HG03097 (cell line): ENCODE data around the gene ANKRD34C.

Source experiments
- ATAC-seq: cut with Tn5 transposase; IDR thresholded peaks from one replicate; pipeline ENCODE4 v1.9.1; 2021; ENCODE audit not compliant: unreplicated experiment, low FRiP score

Gene ANKRD34C

DNA sequence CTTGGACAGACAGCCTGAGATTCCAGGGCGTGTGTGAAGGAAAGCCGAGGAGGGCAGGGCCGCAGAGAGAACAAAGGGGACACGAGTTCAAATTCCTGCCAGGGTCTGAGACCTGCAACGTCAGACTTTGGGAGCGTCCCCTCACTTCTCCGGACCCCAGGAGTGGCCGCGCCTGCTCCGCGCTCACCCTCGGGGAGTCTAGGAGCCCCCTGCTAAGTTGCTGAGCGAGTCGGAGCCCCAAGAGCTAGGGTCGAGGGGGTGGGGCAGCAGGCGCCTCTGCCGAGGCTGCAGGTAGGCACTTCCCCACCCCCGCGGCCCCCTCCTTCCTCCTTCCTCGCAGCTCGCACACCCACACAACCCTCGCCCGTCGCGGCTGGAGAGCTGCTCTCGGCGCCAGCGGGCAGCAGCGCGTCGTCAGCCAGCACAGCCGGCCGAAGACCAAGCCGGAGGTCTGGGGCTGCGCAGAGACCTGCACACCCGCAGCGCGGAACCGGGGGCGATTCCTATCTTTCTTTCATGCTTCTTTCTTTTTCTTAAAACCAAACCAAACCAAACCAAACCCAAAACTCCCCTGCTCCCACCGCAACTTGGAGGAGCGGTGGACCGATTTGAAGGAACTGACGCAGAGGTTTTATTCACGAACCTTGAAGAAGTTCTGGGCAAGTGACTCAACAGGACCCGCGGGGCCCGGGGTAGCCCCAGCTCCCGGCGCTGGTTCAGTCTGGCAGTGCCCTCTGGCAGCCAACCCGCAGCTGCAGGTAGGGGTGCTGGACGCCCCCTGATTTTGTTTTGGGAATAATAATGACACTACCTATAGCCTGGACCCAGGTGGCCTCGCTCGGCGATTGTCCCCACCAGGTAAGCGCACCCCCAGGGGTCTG, at the start of gene ANKRD34C:
Gene ANKRD34C (plus strand): TSS at position 352 of the 881 bp plus-strand sequence. CDS start 10,563 bp downstream, outside the sequence.
- no peak for ATAC-seq

DNA sequence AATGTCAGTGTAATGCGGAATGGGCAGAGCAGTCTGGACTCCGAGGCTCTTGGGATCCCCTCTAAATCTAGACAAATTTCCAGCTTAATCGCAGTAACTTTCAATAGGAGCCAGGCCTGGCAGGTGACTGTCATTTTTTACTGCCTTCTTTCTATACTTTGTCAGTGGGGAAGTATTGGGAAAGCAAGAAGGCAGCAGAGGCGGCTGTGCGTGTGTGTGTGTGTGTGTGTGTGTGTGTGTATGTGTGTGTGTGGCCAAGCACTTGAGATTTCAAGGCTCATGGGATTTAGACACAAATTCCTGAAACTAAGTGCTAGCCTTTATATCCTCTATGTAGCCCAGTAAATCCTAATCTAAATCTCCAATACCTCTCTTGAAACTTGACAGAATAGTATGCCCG, 49.3 kb upstream of the ANKRD34C start:
- no peak for ATAC-seq

GRCh38 chr15:79240036-79240435, 42.5 kb upstream of the ANKRD34C start:
- ATAC-seq, result no peak

DNA sequence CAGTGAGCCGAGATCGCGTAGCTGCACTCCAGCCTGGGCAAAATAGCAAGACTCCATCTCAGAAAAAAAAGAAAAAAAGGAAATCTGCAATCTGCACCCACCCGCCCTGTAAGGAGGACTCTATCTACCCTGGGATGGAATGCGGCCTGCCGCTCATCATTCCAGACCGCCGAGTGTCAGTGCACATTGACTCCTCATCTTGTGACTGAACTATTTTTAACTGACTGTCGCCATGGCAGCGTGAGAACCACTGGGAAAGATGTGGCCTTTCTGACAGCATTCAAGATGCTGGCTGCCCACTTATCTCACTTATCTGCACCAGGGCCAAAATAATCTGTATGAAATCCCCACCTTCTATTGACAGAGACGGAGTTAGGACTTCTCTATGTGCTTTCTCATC, 38.8 kb upstream of the ANKRD34C start:
- ATAC-seq, result no peak

- ATAC-seq, result no peak
These were observed 37.6 kb upstream of the ANKRD34C start for GRCh38 chr15:79244876-79245275.

GRCh38 chr15:79248183-79248582, 34.3 kb upstream of the ANKRD34C start:
- ATAC-seq, result no peak

DNA sequence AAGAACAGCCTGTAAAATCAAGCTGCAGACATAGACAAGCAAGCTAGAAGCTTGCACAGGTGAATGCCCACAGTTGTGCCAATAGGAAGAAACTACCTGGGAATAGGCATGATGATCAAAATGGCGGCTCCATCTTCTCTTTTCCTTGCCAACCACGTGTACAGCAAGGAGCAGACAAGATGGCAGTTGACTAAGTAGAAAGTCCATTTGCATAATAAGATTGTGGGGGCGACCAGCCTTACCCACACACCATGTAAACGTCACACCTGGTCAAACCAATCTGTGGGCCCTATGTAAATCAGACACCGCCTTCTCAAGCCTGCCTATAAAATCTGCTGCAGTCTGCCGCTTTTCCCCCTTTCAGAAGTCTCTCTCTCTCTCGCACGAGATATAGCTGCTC, 25.1 kb upstream of the ANKRD34C start:
- ATAC-seq, result no peak

DNA sequence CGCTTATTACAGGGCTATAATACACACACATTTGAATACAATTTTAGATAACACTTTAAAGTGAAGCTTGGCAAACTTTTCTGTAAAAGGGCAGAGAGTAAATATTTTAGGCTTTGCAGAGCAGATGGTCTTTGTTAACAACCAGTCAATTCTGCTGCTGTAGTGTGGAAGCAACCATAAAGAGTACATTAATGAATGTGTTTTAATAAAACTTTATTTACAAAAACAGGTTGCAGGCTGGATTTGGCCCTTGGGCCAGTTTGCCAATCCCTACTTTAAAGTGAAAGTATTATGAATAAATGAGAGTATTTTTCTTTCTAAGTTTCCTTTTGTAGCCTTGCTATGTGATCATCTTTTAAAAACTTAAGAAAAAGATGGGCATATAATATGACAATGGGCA, 20.7 kb upstream of the ANKRD34C start:
- no peak for ATAC-seq

GRCh38 chr15:79265167-79265566, 17.4 kb upstream of the ANKRD34C start:
- no peak for ATAC-seq

- ATAC-seq, result no peak
These were observed 16.4 kb upstream of the ANKRD34C start for GRCh38 chr15:79265987-79266579.

DNA sequence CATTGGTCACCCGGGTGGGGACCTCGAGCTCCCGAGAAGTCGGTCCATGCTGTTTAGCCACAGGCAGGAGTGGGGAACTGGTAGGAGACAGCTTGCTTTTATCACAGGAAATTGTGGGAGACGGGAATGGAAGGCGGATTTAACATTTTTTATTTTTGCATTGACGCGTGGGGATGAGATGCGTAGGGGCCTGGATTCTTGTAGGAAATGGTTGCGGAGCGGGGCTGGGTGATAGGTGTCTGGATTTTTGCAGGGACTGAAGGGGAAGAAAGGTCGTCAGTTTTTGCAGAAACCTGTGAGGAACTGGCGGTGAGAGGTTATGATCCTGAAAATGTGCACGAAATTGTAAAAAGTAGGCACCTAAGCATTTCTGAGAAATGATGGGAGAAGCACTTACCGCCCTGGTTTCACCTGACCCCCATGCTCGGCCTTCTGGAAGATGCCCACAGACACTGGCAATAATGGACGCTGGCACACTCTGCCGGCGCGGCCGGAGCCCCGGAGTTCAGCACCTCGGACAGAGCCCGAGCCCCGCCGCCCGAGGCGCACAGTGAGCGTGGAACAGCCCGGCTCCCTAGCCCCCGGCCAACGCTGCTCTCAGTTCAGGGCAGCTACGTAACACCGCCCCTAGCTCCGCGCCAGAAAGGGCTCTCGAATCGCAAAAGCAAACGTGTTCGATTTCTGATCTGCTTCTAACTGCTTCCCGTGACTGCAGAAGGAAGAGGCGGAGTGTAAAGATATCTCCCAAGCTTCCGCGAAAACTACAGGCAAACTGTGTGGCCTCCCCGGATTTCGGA, 928 bp downstream of the ANKRD34C start:
- no peak for ATAC-seq

GRCh38 chr15:79290642-79291275, 8.2 kb downstream of the ANKRD34C start:
- no peak for ATAC-seq

DNA sequence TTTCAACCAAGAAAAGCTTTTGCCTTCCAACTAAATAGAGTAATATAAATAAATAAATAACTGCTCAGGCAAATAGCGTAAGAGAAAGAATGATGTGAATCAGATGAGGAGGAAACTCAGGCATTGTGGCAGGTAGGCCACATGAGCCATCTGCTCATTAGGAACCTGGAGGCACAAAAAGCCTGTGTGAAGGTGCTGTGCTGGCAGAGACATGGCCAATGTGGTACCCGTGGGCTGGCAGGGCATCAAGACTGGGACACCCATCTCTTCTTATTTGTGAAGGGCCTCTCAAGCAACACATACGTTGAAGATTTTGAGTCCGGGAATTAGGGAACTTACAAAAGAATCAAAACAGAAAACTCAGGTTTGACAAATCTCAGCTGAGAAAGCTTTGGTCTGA, 9.5 kb downstream of the ANKRD34C start:
- ATAC-seq, result no peak

- ATAC-seq, result no peak
These were observed 11.6 kb downstream of the ANKRD34C start for GRCh38 chr15:79294075-79294474.

DNA sequence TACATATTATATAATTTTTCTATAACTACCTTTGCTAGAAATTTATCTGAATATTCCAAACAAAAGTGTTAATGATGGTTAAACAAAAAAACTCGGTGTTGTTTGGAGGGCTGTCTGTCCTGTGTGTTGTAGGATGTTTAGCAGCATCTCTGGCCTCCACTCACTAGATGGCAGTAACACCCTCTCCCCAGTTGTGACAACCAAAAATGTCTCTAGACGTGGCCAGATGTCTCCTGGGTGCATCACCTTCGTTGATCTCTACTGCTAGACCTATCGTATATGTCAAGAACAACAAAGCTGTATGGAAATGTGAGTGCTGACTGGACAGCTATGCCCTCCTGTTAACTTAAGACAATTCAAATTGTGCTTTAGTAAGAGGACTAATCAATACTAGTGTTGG, 14.1 kb downstream of the ANKRD34C start:
- ATAC-seq, result no peak

- ATAC-seq, result no peak
These were observed 16.8 kb downstream of the ANKRD34C start for GRCh38 chr15:79299126-79299840.

- ATAC-seq, result no peak
These were observed 17.3 kb downstream of the ANKRD34C start for GRCh38 chr15:79299841-79300235.

DNA sequence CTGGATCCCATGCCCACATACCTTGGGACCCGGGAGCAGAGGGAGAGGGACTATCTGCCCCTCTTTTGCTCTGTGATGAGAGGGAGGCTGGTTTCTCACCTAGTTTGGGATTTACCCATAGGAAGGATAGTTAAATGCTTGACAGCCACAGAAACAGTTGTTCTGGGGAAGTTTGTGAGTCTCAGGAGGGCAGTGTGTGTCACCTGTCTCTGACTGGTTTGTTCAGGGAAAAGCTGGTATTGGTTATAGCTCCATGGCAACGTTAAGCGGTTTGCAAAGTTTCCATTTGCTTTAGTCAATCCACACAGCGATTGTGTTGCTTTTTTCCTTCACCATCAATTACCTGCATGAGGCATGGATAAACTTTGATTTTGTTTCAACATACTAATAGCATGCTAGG, 24.7 kb downstream of the ANKRD34C start:
- no peak for ATAC-seq

GRCh38 chr15:79308874-79309273, 26.4 kb downstream of the ANKRD34C start:
- no peak for ATAC-seq

- no peak for ATAC-seq
These were observed 28.1 kb downstream of the ANKRD34C start for GRCh38 chr15:79310612-79310984.
